HFFc6 (cell line): Measurements from ENCODE around the gene E2F8. TPM values are rescaled to one million over a fixed set of nuclear protein-coding genes. Genes with fewer than 3 reads are reported as not detected.

ENCODE experiments used
- DNase-seq: peaks from one replicate; pipeline ENCODE4 v3.0.0-alpha.2; 2018
- H3K27ac Mint-ChIP-seq: 2 replicates; pipeline ENCODE4 v1.8.0; 2020; ENCODE audit warnings: mild to moderate bottlenecking, mixed read lengths
- H3K27me3 Mint-ChIP-seq: 2 replicates; pipeline ENCODE4 v1.8.0; 2021; ENCODE audit warnings: mild to moderate bottlenecking, moderate library complexity, mixed read lengths; ENCODE audit not compliant: insufficient read depth
- H3K36me3 Mint-ChIP-seq: 2 replicates; pipeline ENCODE4 v1.8.0; 2021; ENCODE audit warnings: low read depth, mixed read lengths
- H3K4me1 Mint-ChIP-seq: 2 replicates; pipeline ENCODE4 v1.8.0; 2020; ENCODE audit warnings: low read depth, mixed read lengths
- H3K4me3 Mint-ChIP-seq: 2 replicates; pipeline ENCODE4 v1.8.0; 2020; ENCODE audit warnings: mild to moderate bottlenecking, moderate library complexity, mixed read lengths
- H3K9me3 Mint-ChIP-seq: 2 replicates; pipeline ENCODE4 v1.8.0; 2020; ENCODE audit warnings: mild to moderate bottlenecking, mixed read lengths
- CTCF ChIP-seq: fragments of 200-600 bp; sonication (generic); IDR thresholded peaks from 2 replicates; pipeline ENCODE4 v1.5.0; 2021; ENCODE audit warnings: antibody characterized with exemption, mild to moderate bottlenecking
- total RNA-seq, 6 experiments: library from RNA; stranded (reverse); fragmentation: NEBNext Ultra II Directional; extraction: Animal tissue kit (Norgen Biotek cat#: 25700); gene quantifications; 2 replicates in 1 of 6; 3 replicates in 5 of 6; pipeline ENCODE4 v1.2.3, GENCODE V29; 2021

The E2F8 gene
- total RNA-seq, 6 experiments from 2014 or later = 1.5 to 4.3 (median 3.4) TPM

GRCh38 chr11:19234231-19234817, 6.4 kb downstream of the E2F8 start:
- Mint-ChIP-seq H3K27me3 (no peaks in the 10 kb centered on the region; the same call in 1 of the 2 replicates), H3K36me3 (peaks cover 30% of the 10 kb centered on the region), H3K9me3 (no peaks in the 10 kb centered on the region), H3K4me1 (peaks cover 34% of the 10 kb centered on the region), H3K4me3 (no peak overlapping the region), H3K27ac (no peak overlapping the region)
- no peak for DNase-seq
- no peak for TF ChIP-seq CTCF

GRCh38 chr11:19232910-19233503, 7.7 kb downstream of the E2F8 start:
- no peak for TF ChIP-seq CTCF
- peak overlapping the region; percentile 67 for H3K4me3 Mint-ChIP-seq
- H3K36me3 Mint-ChIP-seq = peaks cover 30% of the 10 kb centered on the region
- H3K9me3 Mint-ChIP-seq = no peaks in the 10 kb centered on the region
- H3K27ac Mint-ChIP-seq = peak overlapping the region; percentile 60
- DNase-seq = peak; percentile 78
- H3K27me3 Mint-ChIP-seq = no peaks in the 10 kb centered on the region; the same call in 1 of the 2 replicates
- H3K4me1 Mint-ChIP-seq = peaks cover 25% of the 10 kb centered on the region

GRCh38 chr11:19229671-19230070, 11.1 kb downstream of the E2F8 start:
- no peak overlapping the region for H3K4me3 Mint-ChIP-seq
- no peak for TF ChIP-seq CTCF
- H3K9me3 Mint-ChIP-seq = no peaks in the 10 kb centered on the region
- H3K27ac Mint-ChIP-seq = no peak overlapping the region
- DNase-seq = no peak
- no peaks in the 10 kb centered on the region; the same call in none of the 2 replicates for H3K27me3 Mint-ChIP-seq
- H3K4me1 Mint-ChIP-seq = peaks cover 25% of the 10 kb centered on the region
- peaks cover 28% of the 10 kb centered on the region for H3K36me3 Mint-ChIP-seq

- no peak overlapping the region for H3K4me3 Mint-ChIP-seq
- H3K27ac Mint-ChIP-seq = no peak overlapping the region
- TF ChIP-seq CTCF = no peak
- no peak for DNase-seq
- H3K9me3 Mint-ChIP-seq = no peaks in the 10 kb centered on the region
- peaks cover 25% of the 10 kb centered on the region for H3K4me1 Mint-ChIP-seq
- no peaks in the 10 kb centered on the region; the same call in 1 of the 2 replicates for H3K27me3 Mint-ChIP-seq
- peaks cover 24% of the 10 kb centered on the region for H3K36me3 Mint-ChIP-seq
These were observed 11.8 kb downstream of the E2F8 start for GRCh38 chr11:19228968-19229367.

GRCh38 chr11:19226378-19227195, 14.2 kb downstream of the E2F8 start:
- H3K9me3 Mint-ChIP-seq = no peaks in the 10 kb centered on the region

More at GRCh38 chr11:19226378-19227195, 14.2 kb downstream of the E2F8 start:
- DNase-seq = no peak
- Mint-ChIP-seq H3K27me3 (no peaks in the 10 kb centered on the region; the same call in 1 of the 2 replicates), H3K4me1 (peaks cover 7% of the 10 kb centered on the region; the same call in 1 of the 2 replicates), H3K4me3 (no peak overlapping the region), H3K27ac (no peak overlapping the region), H3K36me3 (peaks cover 19% of the 10 kb centered on the region)
- no peak for TF ChIP-seq CTCF
